Spleen (tissue), 11 donors: Measurements from ENCODE around the gene MSANTD1. TPM values are rescaled to one million over a fixed set of nuclear protein-coding genes. Genes with fewer than 3 reads are reported as not detected.

Source experiments
- DNase-seq: peaks from one replicate; pipeline ENCODE4 v3.0.0-alpha.2; 2020
- H3K27ac ChIP-seq, 8 donors: fragments of 200-600 bp; sonication (generic) in 7 of 8; 1 replicate in 4 of 8; 2 replicates in 4 of 8; pipeline versions ENCODE4 v1.5.0 to v1.8.0; 2016 to 2021; ENCODE audit warnings: inconsistent platforms in 4 of 8, mild to moderate bottlenecking in 4 of 8, moderate library complexity in 1 of 8
- H3K27me3 ChIP-seq, 7 donors: fragments of 200-600 bp; sonication (generic) in 6 of 7; replicated peaks in 1 of 7; 1 replicate in 4 of 7; 2 replicates in 3 of 7; pipeline versions ENCODE4 v1.5.0 to v1.8.0; 2016 to 2021; ENCODE audit warnings: inconsistent platforms in 3 of 7, mild to moderate bottlenecking in 1 of 7
- H3K36me3 ChIP-seq, 6 donors: fragments of 200-600 bp; sonication (generic) in 5 of 6; 1 replicate in 4 of 6; 2 replicates in 2 of 6; pipeline versions ENCODE4 v1.5.0 to v1.8.0; 2016 to 2021; ENCODE audit warnings: inconsistent platforms in 2 of 6
- H3K4me1 ChIP-seq, 6 donors: fragments of 200-600 bp; sonication (generic) in 5 of 6; 1 replicate in 3 of 6; 2 replicates in 3 of 6; pipeline versions ENCODE4 v1.5.0 to v1.8.0; 2016 to 2021; ENCODE audit warnings: inconsistent platforms in 3 of 6
- H3K4me3 ChIP-seq, 8 donors: fragments of 200-600 bp; sonication (generic) in 7 of 8; 1 replicate in 4 of 8; 2 replicates in 4 of 8; pipeline versions ENCODE4 v1.5.0 to v1.8.0; 2016 to 2021; ENCODE audit warnings: inconsistent platforms in 4 of 8, mild to moderate bottlenecking in 4 of 8, moderate library complexity in 2 of 8
- H3K9me3 ChIP-seq, 8 donors: fragments of 200-600 bp; sonication (generic) in 7 of 8; 1 replicate in 4 of 8; 2 replicates in 4 of 8; pipeline versions ENCODE4 v1.5.0 to v1.8.0; 2016 to 2021; ENCODE audit warnings: inconsistent platforms in 4 of 8
- POLR2A ChIP-seq, 3 donors: fragments of 450-650 bp; IDR thresholded peaks; one replicate each; pipeline ENCODE4 v1.5.1; 2017; ENCODE audit warnings: antibody characterized with exemption in 3 of 3, mild to moderate bottlenecking in 1 of 3
- POLR2AphosphoS5 ChIP-seq, 3 donors: sonication (generic); formaldehyde crosslinking; IDR thresholded peaks; one replicate each; pipeline ENCODE4 v1.5.1; 2017; ENCODE audit warnings: antibody characterized with exemption in 3 of 3
- WGBS, 5 donors: extraction: QIAGEN DNeasy Blood & Tissue Kit in 3 of 5; methylation state at CpG; one replicate each; pipeline versions ENCODE4 v1.1.5 to v1.1.7; 2013 to 2018; 5-methylcytosine and 5-hydroxymethylcytosine counted together
- intact Hi-C: fragments of 100-400 bp; cut with DNase I; formaldehyde crosslinking; loops from one replicate; pipeline ENCODE4 v1.15.0; 2023; ENCODE audit warnings: low total_unique reads
- polyA plus RNA-seq, 3 donors: library from polyadenylated mRNA; stranded (reverse); fragments of 200-250 nt; gene quantifications; one replicate each; pipeline ENCODE4 v1.2.1, GENCODE V29; 2013
- total RNA-seq, 7 donors: library from RNA; depleted of rRNA in 3 of 7; stranded (reverse); fragments of >200 nt in 3 of 7; fragmentation: NEBNext Ultra II Directional in 4 of 7; extraction: Animal tissue kit (Norgen Biotek cat#: 25700) in 4 of 7; gene quantifications; one replicate each; pipeline versions ENCODE4 v1.1.0 to v1.2.1, GENCODE V29; 2016 to 2021
- TF ChIP-seq, protein P1 (sequence below), 11 experiments: fragments of 200-600 bp in 7 of 11; fragments of 450-650 bp in 4 of 11; sonication (generic) in 4 of 11; IDR thresholded peaks in 8 of 11; conservative IDR thresholded peaks in 3 of 11; 1 replicate in 7 of 11; 2 replicates in 4 of 11; pipeline versions ENCODE4 v1.4.0 to v1.8.0; 2016 to 2021; ENCODE audit warnings: antibody characterized with exemption in 11 of 11, inconsistent platforms in 4 of 11, mild to moderate bottlenecking in 1 of 11
- donor health status: healthy with polysubstance abuse.
- donor health status: DM: no; HTN: no; CAD: no; lungs with moderate emphysema.
- donor health status: DM: no; HTN: no; CAD: no.
- donor health status: Bipolar disorder and iron deficiency.
- donor health status: healthy.
- donor health status: DM: no; HTN: no; CAD: no.
- donor health status: DM: yes; HTN: yes; CAD: no.

MSANTD1 gene
- total and polyA plus RNA-seq, 10 donors = 0.41 to 2.8 (median 1.8) TPM

DNA sequence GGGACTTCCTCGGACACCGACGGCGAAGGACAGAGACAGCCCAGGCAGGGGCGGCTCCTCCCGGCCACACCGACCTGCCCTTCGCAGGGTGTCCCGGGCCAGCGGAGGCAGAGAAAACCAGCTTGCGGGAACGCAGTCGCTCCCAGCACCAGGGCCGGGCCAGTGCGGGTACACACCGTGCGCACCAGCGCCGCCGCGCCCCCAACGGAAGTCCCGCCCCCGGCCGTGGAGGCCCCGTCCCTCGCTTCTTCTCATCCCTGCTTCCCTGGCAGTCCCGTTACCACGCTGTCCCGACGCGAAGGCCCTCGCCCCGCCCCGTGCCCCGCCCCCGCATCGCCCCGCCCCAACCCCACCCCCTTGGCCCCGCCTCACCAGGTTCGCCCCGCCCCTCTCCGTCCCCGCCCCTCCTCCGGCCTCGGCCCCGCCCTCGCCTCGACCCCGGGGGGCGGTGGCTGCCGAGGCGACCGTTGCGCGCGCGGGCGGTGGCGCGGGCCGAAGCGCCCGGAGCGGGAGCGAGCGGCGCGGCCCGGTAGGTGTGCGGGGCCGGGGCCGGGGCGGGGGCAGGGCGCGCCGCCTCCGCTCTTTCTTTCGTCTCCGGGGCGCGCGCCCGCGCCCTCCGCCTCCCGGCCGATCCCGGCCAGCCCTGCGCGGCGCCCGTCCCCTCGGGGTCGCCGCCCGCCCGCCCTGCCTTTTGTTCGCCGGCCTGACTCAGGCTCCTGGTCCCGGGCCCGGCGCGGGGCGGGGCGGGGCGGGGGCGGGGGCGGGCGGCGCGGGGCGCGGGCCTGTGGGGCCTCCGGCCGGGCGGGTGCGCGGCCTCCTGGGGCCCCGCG is 43.8 kb downstream of the MSANTD1 start, which contains the start of gene RGS12:
Gene RGS12, plus strand, starts transcription at position 451 of the 830 bp plus-strand sequence. CDS start 23,150 bp downstream, outside the sequence.
- peak within 1 kb of the TSS; percentile 67 to 86 (median 82) for H3K4me3 ChIP-seq
- intact Hi-C loops = no loop called here
- TF ChIP-seq POLR2A (IDR thresholded peaks at IDR 0.05) (peak in 2 of 3 donors; percentile 23 to 56), POLR2AphosphoS5 (IDR thresholded peaks at IDR 0.05) (peak; percentile 81 to 89 (median 86))
- TF ChIP-seq, protein P1, sequence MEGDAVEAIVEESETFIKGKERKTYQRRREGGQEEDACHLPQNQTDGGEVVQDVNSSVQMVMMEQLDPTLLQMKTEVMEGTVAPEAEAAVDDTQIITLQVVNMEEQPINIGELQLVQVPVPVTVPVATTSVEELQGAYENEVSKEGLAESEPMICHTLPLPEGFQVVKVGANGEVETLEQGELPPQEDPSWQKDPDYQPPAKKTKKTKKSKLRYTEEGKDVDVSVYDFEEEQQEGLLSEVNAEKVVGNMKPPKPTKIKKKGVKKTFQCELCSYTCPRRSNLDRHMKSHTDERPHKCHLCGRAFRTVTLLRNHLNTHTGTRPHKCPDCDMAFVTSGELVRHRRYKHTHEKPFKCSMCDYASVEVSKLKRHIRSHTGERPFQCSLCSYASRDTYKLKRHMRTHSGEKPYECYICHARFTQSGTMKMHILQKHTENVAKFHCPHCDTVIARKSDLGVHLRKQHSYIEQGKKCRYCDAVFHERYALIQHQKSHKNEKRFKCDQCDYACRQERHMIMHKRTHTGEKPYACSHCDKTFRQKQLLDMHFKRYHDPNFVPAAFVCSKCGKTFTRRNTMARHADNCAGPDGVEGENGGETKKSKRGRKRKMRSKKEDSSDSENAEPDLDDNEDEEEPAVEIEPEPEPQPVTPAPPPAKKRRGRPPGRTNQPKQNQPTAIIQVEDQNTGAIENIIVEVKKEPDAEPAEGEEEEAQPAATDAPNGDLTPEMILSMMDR (IDR thresholded peaks at IDR 0.05 in 8 of 11, conservative IDR thresholded peaks at IDR 0.05 in 3 of 11) = no peak
- WGBS, 5 donors = 0 to 1% (median 1%) methylated on average over 10 to 121 of the region's 121 CpGs
- peaks cover 4 to 45% (median 32%) of the 10 kb centered on the region in 6 donors for H3K4me1 ChIP-seq
- H3K9me3 ChIP-seq = no peaks in the 10 kb centered on the region
- H3K36me3 ChIP-seq = no peaks in the 10 kb centered on the region
- DNase-seq = peak; percentile 96
- H3K27me3 ChIP-seq = peaks cover 0 to 37% (median 0%) of the 10 kb centered on the region in 7 donors
- peak within 1 kb of the TSS; percentile 63 to 93 (median 91) for H3K27ac ChIP-seq

DNA sequence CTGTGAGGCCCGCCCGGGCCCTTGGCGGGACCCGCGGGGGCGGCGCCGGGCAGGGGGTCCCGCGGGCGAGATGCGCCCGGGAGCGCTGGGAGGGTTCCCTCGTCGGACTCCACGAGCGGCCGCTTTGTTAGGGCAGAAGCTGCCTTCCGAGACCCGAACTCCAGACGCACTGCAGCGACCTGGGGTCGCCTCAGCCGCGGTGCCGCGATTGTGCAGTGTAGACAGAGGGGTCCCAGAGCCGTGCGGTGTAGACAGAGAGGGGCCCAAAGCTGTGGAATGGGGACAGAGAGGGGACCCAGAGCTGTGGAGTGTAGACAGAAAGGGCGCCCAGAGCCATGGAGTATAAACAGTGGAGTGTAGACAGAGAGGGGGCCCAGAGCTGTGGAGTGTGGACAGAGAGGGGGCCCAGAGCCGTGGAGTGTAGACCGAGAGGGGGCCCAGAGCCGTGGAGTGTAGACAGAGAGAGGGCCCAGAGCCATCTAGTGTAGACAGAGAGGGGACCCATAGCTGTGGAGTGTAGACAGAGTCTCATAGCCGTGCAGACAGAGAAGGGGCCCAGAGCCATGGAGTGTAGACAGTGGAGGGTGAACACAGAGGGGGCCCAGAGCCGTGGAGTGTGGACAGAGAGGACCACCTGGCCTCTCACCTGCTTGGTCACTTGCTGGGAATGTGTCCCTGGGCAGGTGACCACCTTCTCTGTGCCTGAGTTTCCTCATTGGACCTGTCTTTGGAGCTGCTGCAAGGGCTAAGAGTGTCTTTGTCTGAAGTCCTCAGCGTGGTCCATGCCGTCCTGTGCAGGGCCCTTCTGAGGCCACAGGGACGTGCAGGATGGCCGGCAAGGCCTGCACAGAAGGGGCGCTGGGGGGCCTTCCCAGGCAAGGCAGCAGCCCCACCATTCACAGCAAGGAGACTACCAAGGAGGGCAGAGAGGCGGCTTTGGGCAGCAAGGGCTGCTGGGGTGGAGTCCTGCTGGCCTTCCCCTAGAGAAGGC is 44.7 kb downstream of the MSANTD1 start:
- WGBS, 5 donors = 20 to 37% (median 24%) methylated on average over 20 to 42 of the region's 42 CpGs
- Histone ChIP-seq H3K9me3 (no peaks in the 10 kb centered on the region), H3K27ac (peak overlapping the region in 5 of 8 donors; percentile 36 to 93 (median 91)), H3K27me3 (peaks cover 0 to 28% (median 0%) of the 10 kb centered on the region in 7 donors), H3K4me1 (peaks cover 6 to 42% (median 29%) of the 10 kb centered on the region in 6 donors), H3K4me3 (peak overlapping the region in 7 of 8 donors; percentile 31 to 86 (median 67)), H3K36me3 (no peaks in the 10 kb centered on the region)
- intact Hi-C loops = no loop called here
- DNase-seq = peak; percentile 85
- TF ChIP-seq POLR2AphosphoS5 (IDR thresholded peaks at IDR 0.05) = no peak
- TF ChIP-seq, protein P1 (IDR thresholded peaks at IDR 0.05 in 8 of 11, conservative IDR thresholded peaks at IDR 0.05 in 3 of 11) = no peak
- TF ChIP-seq POLR2A (IDR thresholded peaks at IDR 0.05) = no peak

DNA sequence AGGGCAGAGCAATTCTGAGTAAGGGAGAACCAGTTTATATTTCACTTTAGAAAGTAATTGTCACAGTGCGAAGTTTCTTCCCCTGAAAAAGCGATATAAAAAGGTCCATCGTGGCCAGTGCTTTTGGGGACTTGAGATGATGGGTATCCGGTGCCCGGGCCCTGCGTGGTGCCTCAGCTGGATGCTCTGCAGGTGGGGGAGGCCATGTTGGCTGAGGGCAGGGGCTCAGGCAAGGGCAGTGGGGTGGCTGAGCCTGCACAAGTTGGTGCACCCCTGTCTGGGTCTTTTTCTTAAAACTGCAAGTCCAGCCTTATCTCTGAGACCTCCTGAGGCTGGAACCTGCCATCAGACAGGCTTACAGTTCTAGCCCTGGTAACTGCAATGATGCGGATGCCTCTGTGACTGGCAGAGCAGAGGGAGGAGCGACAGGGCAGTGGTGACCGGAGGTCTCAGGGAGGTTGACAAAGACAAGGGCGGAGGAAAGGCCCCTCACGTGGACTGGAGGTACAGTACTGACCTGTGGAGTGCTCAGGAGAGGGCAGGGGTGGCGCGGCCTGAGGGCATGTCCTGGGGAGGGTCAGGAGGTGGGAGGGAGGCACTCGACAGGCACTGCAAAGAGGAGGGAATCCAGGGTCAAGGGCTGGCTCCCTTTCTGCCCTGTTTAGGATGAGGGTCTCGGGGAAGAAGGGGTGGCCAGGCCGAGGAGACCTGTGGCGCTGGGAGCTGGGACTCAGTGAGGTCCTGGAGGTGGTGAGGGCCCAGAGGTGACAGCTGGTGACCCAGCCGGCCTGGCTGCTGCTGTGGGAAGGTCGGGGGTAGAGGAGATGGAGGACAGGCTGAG is 45.7 kb downstream of the MSANTD1 start:
- Histone ChIP-seq H3K36me3 (no peaks in the 10 kb centered on the region), H3K27ac (peak overlapping the region in 1 of 8 donors; percentile 92), H3K4me1 (peaks cover 7 to 47% (median 32%) of the 10 kb centered on the region in 6 donors), H3K9me3 (no peaks in the 10 kb centered on the region), H3K27me3 (peaks cover 0 to 23% (median 0%) of the 10 kb centered on the region in 7 donors), H3K4me3 (peak overlapping the region in 2 of 8 donors; percentile 67 to 86)
- no peak for TF ChIP-seq POLR2A (IDR thresholded peaks at IDR 0.05)
- TF ChIP-seq POLR2AphosphoS5 (IDR thresholded peaks at IDR 0.05) = no peak
- TF ChIP-seq, protein P1 (IDR thresholded peaks at IDR 0.05 in 8 of 11, conservative IDR thresholded peaks at IDR 0.05 in 3 of 11) = no peak
- DNase-seq = peak; percentile 73
- WGBS, 5 donors = 86 to 93% (median 87%) methylated on average over 19 of the region's 19 CpGs
- intact Hi-C loops = no loop called here
